ENCODE data around the gene UTP14A. TPM values are rescaled to one million over a fixed set of nuclear protein-coding genes. Genes with fewer than 3 reads are reported as not detected.

The UTP14A gene, protein sequence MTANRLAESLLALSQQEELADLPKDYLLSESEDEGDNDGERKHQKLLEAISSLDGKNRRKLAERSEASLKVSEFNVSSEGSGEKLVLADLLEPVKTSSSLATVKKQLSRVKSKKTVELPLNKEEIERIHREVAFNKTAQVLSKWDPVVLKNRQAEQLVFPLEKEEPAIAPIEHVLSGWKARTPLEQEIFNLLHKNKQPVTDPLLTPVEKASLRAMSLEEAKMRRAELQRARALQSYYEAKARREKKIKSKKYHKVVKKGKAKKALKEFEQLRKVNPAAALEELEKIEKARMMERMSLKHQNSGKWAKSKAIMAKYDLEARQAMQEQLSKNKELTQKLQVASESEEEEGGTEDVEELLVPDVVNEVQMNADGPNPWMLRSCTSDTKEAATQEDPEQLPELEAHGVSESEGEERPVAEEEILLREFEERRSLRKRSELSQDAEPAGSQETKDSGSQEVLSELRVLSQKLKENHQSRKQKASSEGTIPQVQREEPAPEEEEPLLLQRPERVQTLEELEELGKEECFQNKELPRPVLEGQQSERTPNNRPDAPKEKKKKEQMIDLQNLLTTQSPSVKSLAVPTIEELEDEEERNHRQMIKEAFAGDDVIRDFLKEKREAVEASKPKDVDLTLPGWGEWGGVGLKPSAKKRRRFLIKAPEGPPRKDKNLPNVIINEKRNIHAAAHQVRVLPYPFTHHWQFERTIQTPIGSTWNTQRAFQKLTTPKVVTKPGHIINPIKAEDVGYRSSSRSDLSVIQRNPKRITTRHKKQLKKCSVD
- 40.0 to 57.8 TPM (median 42.5 TPM) in 5 replicates for total RNA-seq (2022; extraction: Qiagen RNA extraction)

DNA sequence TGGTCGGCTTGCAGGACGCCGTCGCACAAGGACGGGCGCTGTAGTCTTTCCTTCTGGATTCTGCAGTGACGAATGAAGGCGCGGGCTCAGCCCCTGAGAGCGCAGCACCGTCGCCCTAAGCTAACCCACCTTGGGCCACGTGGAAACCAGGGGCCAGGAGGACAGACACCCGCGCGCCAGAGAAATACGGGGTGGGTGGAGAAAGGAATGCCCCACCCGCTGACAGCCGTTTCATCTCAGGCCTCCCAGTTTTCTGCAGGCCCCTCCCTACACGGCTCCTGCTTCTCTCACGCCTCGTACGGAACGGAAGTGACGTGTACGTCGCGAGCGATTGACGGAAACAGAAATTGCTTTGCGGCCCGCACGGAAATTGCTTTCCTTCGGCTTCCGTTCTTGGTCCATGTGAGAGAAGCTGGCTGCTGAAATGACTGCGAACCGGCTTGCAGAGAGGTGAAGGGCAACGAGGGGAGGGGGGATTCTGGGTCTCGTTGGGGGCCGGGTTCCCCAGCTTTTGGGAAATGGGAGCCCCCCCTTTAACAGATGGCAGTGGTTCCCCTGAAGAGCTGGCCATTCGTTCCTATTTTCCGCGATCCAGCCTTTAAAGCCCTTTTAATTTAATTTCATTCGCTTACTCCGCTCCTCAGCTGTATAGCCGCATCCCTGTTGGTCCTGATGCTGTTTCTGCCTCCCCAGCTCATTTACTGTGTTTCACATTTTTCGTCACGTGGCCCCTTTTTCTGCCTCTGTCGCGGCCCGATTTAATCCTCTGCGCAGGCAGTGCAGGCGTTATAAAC, at the start of gene UTP14A:
UTP14A (plus strand) TSS at position 378 of the 794 bp plus-strand sequence; CDS start at position 425, 47 bp downstream.

Other genes starting within 250 kb of the UTP14A start
- gene XPNPEP2, start 167.2 kb upstream of the UTP14A start, total RNA-seq (2022; extraction: Qiagen RNA extraction) = not detected in 5 replicates
- gene SASH3, start 126.2 kb upstream of the UTP14A start, total RNA-seq (2022; extraction: Qiagen RNA extraction) = not detected in 5 replicates
- 51.0 to 62.2 TPM (median 58.1 TPM) in 5 replicates for gene ZDHHC9, start 62.3 kb upstream of the UTP14A start, total RNA-seq (2022; extraction: Qiagen RNA extraction)
- 6.7 to 13.5 TPM (median 10.3 TPM) in 5 replicates for gene BCORL1, start 76.5 kb downstream of the UTP14A start, total RNA-seq (2022; extraction: Qiagen RNA extraction)
- gene ELF4, start 204.3 kb downstream of the UTP14A start, total RNA-seq (2022; extraction: Qiagen RNA extraction) = 23.0 to 31.9 TPM (median 26.8 TPM) in 5 replicates

Measured in A549 treated with Hydrocortisone at 1 μM for 4 hours (cell line).